GM19438 (cell line): ENCODE results near the gene PLXNB2.

Source experiments
- ATAC-seq: cut with Tn5 transposase; IDR thresholded peaks from one replicate; pipeline ENCODE4 v1.9.1; 2021; ENCODE audit warnings: low read depth; ENCODE audit not compliant: unreplicated experiment

The PLXNB2 gene

DNA sequence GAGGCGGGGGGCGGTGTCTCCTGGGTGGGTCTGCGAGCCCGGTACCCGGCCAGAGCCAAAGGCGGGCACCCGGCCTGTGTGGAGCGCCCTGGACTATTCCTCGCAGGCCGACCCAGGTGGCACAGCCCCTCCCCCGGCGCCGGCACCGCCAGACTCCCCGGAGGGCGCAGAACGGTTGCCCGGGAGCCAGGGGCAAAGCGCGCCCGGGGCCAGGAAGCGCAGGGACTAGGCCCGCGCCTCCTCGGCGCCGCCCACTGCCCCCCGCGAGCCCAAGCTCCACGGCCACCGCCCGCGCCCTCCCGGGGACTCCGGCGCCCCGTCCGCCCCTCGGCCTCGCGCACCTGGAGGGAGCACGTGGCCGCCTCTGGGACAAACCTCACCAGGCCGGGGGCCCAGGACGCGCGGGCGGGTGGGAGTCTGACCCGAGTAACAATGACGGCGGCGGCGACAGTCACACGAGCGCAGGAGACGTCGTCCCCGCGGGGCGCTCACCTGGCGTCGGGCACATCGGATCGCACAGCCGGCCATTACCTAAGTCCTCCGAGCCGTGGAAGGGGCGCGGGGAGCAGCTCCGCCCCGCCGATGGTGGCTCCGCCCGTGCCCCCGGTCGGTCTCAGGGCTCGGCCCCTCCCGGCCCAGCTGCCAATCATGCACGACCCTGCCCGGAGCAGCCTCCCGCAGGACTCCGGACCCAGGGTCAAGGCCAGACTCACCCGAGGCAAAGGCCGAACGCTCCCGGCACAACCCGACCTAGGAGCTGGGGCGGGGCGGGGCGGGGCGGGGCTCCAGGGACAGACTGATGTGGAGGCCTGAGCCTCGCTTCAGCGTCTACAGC is 7.4 kb downstream of the PLXNB2 start:
- no peak for ATAC-seq

DNA sequence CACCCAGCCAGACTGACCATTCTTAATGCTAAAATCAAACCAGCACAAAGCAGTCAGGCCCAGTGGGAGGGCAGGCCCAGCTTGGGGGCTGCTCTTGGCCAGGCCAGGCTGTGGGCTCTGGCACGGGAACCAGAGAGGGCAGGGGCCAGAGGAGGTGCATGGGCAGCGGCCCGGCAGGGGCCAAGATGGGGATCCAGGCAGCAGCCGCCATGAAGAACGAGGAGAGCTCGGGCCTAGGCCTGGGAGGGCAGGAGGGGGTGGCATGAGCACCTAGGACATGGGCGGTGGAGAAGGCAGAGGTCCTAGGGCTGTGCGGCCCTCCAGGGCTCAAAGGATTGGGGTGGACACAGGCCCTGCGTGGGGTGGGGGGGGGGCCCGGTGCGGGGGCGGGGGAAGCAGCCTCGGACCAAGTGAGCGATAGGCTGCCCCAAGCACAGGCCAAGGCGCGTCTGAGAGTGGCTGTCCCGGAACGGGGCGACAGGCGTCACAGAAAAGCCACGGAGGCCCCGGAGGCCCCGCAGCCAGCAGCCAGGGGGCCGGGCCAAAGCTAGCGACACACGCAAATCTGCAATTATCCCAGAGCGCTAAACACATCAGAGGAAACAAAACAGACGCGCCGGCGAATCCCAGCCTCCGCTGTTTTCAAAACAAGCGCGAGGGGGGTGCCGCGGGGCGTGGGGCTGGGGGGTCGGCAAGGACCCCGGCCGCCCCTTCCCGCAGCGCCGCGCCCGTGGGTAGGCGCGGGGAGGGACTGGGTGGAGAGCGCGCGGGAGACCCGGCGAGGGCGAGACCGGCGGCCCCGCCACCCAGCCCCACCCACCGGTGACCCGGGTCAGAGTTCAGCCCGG is 8.3 kb downstream of the PLXNB2 start:
- no peak for ATAC-seq

DNA sequence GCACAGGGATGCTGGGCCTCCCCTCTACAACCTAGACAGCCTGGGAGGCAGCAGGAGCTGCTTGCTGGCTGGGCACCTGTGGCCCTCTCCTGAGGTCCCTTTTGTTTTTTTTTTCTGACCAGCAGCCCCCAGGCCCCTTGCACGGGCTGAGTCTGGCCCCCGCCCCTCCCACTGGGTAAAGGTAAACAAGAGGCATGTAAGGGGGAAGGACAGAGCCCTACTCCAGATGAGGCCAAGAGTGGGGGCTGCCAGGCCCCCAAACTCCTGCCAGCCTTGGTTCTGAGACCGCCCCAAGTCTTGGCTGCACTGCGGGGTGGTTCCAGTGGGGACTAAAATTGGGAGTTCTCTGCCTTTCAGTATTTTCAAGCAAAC is 9.2 kb downstream of the PLXNB2 start:
- no peak for ATAC-seq

DNA sequence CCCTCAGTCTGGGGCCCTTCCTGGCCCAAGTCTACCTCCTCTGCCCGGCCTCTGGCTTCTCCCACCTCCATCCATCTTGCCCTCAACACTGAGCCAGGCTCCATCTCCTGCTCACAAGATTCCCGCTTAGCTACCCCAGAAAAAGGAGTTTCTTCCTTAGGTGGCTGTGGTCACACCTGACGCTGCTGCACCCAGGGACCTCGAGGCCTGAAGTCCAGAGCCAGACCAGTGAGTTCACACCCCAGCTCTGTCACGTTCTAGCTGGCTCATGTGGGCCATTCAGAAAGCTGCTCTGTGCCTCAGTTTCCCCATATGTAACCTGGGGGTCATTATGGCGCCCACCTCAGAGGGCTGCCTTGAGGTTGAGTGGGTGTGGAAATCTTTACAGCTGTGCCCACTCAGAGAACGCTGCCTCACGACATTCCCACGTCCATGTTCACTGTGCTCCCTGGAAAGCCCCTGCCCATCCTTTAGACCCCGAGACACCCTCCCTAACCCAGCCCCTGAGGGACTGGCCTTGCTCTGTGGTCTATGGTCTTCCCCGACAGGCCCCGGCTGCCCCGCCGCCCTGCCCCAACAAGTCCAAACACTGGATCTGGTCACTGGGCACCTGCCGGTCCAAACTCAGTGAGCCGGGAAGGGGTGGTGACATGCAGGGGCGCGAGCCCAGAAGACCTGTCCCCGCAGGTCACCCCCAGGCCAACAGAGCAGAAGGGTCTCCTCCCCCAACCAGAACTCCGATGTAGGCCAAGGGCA is 9.8 kb downstream of the PLXNB2 start:
- no peak for ATAC-seq

DNA sequence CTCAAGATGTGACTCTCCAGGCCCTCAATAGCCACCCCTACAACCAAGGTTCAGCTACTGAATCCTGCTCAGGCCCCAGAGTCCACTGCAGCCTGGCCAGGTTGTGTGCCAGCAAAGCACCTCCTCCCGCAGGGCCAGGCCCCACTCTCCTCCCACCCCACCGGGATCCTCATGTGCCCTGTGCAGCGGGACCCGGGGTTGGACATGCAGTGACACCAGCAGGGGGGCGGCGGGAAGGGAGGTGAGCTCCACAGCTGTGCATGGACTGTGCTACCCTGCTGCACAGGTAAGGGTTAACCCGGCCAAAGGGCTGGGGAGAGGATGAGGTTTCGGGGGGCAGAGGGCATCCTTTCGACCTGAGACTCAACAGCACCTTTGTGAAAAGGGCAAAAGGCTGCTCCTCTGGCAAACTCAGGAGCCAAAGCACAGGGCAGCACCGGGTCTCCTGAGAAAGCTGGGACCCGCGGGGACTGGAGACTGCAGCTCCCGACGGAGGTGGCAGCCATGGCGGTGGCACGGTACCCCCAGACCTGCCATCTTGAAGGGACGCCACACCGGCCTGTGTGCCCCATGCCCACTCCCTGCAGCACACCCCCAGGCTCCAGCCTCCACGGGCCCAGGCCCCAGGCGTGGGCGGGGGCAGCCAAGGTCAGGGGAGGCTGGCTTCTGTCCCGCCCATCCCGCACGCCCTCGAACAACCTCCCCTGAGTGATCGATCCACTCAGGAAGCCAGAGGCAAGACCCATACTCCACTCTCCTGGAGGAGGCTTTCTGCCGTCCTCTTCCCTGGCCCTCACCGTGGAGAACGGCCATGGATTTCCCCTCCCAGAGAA is 10.6 kb downstream of the PLXNB2 start:
- no peak for ATAC-seq

DNA sequence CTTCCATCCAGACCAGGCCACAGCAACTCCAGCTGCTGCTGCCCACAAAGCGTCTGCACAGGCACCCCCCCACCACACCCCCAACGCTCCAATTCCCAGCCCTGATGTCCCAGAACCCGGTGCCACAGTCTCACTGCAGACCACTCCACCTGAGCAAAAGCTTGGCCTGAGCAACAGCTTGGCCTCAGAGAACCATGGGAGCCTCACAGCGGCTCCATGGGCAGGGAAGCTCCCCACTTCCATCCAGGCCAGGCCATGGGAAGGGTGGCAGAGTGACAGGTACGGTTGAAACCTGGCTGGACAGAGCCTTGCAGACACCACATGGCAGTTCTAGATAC is 13.2 kb downstream of the PLXNB2 start:
- no peak for ATAC-seq

DNA sequence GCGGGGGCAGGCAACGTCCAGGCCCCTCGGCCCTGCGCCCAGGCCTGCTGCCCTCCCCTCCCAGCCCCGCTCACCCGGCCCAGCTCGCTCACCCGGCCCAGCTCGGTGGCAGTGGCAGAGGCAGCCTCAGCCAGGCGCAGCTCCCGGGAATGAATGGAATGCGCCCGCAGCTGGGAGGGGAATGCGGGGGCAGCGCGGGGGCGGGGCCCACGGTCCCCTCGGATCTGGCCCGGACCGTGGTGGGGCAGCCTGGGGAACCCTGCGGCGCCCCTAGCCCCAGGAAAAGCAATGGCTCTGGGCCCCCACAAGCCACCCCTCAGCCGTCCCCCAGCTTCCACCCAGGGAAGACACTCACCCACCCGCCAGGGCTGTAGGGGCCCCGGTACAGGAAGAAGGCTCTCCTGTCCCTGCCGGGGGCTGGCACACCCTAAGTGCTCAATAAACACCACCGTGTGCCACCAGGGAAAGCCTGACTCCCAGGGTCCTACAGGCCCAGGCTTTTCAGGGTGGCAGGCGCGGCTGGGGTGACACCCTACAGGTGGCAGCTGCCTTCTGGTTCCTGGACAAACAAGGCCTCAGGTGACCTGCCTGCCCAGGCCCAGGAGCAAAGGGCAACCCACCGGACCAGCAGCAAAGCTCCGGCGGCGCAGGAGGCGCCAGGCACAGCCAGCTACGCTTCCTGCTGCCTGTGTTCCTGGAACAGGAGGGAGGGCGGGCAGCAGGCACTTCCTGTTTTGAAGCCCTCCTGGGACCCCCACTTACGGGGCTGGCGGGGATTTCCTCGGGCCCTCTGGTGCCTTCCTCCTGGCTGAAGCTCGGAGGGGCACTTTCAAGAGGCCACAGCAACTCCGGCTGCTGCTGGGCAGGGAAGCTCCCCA is 13.8 kb downstream of the PLXNB2 start:
- no peak for ATAC-seq

DNA sequence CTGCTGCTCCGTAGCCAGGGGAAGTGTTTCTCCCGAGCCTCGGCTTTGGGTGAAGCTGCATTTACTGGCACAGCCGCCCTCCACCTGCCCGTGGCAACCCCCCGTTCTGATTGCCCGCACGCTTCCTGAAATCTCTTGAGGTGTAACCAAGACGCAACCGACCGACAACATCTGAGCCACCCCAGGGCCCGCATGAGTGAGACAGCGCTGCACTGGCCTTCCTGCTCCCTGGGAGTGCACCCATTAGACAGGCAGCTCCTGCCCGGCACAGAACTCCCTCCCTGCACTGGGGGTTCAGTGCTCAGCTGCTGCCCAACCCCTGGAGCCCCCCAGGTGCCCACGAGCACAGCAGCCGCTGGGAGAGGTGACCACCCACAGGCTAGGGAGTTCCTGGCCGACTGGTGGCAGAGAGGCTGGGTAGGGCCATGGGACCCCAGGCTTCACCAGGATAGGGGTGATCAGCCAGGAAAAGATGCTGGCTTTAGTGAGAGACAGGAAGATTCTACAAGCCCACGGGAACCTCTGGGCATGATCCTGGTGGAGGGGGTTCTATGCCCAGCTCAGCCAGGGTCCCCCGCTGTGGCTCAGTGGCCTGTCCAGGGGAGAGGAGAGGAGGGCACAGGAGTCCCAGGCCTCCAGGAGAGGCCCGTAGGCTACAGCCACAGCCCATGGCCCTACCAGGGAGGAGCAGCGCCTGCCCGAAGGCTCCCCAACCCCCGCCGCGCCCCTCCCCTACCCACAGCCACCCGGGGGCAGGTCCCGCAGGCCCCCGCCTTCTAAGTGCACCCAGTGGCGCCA is 14.6 kb downstream of the PLXNB2 start:
- ATAC-seq = no peak

DNA sequence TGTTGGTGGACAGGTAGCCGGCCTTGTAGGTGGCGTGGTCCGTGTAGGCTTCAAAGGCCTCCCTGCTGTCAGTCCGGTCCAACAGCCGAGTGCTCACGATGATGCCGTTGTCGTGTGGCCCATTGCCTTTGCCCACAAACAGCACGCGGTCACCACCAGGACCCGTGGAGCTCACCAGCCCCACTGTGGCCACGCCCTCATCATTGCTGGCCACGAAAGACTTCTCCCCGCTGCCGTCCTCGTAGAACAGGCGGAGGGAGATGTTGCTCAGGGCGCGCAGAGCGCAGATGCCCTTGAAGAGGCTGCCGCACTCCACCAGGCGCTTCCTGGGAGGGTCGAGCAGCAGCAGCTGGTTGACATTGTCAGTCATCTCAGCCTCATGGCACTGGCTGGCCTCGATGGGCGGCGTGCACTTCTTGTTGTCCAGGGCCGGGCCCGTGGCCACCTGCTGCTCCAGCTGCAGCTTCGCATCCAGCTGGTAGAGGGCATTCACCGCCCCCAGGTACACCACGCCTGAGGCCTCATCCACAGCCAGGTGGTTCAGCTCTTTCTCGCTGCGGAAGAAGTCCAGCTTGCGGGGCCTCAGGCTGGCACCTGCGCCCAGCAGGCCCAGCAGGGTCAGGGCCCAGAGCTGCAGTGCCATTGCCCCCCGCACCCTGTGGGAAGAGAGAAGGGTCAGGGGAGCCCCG is 17.4 kb downstream of the PLXNB2 start:
- no peak for ATAC-seq

DNA sequence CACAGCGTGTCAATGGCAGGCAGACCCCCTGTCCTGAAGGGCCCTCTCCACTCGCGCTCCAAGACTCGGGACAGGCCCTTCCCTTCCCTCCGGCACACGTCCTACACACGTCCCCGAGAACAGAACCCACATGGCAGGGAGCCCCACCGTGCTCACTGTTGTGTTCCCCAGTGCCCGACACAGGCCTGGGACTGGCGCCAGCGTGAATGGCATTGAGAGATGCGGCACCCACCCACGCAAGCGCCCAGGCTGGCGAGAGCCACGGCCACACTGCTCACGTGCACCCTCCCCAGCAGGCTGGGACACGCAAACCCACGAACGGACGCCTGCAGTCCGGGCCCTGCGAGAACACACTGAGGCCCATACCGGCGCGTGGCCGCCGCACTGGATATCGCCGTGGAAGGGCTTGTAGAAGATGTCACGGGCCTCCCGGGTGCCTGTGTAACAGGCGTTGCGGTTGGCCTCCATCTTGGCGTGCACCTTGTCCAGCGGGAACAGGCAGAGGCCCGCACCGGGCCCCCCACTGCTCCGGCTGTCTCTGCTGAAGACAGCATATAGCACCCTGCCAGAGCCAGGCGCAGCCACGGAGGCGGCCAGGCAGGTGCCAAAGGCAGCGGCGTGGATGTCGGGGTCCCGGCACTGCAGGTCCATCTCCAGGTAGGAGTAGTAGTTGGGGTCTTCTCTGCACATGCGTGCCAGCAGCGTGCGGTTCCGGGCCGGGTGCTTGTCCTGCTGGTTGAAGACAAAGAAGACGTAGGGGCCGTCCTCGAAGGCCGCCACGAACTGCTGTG is 18.1 kb downstream of the PLXNB2 start:
- ATAC-seq = no peak

DNA sequence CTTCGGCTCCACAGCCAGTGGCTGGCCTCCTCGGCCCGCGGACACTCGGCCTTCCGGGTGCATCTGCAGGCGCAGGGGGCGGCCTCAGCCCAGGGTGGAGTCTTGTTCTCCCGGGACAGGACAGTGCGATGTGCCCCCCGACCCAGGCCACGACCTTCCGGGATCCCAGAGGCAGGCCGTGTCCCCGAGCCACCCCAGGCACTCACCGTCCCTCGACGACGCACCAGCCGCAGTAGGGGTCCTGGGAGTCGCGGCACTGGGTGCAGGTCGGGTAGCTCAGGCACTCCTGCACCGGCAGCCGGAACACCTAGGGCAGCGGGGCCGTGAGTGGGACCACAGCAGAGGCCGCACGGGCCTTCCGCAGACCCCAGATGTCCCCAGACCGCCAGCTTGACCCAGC is 19.7 kb downstream of the PLXNB2 start:
- ATAC-seq = no peak

DNA sequence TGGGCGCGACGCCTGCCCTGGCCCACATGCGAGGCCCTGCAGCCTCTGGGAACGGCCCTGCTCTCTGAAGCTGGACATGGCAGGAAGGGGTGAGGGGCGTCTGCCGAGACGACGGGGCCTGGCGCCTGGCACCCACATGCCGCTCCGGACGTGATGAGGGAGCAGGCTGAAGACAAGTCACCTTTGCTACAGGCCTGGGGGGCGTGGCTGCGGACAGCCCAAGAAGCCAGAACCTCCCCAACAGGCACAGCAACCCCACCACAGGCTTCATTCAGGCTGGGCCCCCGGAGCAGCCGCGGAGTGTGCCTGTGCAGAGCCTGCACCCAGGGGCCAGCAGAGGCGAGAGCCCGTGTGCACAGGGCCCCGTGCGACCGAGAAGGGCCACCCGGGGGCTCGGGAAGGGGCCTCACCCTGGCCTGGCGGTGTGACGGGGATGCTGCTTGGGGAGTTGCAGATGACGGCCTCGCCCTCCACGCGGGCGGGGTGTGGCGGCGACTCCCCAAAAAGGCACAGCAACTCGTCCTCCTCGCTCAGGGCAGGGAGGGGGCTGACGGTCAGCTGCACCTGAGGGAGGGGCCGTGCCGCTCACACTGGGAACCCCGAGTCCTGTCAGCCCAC is 20.6 kb downstream of the PLXNB2 start:
- ATAC-seq = no peak

DNA sequence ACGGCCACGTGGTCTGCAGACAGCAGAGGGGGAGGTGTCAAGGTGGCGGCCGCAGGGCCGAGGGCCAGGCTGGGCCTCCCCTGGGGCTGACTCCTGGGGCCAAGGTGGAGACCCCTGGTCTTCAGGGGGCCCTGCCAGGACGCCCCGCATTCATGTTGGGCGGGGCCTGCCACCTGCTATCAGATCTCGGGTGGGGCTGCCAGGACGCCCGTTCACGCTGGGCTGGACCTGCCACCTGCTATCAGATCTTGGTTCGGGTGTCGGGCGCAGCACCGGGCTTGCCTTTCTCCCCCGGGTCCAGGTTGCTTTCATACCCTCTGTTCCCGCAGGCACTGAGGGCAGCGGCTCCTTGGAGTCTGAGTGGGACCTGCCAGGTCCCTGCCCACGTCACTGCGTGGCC is 21.2 kb downstream of the PLXNB2 start:
- ATAC-seq = no peak

DNA sequence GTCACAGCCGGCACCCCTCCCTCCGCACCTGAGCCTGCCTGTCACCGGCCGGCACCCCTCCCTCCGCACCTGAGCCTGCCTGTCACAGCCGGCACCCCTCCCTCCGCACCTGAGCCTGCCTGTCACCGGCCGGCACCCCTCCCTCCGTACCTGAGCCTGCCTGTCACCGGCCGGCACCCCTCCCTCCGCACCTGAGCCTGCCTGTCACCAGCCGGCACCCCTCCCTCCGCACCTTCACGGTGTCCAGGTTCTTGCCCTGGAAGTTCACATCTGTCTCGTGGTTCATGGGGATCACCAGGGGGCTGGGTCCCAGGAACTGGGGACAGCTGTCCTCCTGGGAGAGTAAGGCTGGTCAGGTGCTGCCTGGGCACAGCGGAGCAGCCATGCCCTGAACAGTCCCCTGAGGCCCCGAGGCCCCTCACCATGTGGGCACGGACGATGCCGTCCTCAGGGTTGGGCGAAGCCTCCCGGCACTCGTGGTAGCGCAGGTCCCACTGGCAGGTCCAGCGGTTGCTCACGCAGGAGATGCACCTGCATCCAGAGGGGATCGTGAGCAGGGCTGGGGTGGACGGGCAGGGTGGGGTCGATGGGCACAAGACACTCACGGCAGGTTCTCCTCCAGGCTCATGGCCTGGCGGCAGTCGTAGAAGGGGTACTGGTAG is 21.7 kb downstream of the PLXNB2 start:
- ATAC-seq = no peak

DNA sequence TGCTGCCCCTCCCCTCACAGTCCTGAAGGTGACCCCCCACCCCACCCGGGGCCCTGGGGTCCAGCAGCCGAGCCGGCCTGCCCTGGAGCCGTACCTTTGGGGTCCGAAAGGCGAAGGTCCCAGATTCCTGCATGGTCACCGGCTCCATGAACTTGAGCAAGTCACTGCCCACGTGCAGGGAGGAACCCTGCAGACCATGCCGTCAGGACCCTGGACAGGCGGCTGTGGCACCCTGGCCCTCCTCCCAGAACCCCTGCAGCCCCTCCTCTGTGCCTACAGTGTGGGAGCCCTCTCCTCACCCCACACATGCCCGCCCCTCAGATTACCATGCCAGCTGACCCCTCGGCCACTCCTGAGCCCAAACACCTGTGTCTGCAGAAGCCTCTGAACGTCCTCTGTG is 23.0 kb downstream of the PLXNB2 start:
- no peak for ATAC-seq

DNA sequence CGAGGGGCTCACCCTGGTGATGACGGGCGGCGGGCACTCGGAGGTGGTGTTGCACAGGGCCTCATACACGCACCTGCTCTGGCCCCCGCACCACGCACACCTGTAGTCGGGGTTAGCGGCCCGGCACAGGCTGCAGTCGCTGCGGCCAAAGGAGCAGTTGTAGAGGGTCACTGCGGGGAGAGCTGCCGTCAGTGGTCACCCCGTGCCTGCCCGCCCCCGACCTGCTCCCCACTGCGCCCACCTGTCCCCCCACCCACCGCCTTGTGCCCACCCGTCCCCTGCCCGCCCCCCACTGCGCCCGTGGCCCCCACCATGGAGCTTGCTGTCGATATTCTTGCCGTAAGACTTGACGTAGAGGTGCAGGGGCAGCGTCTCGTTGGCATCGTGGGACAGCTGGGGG is 23.6 kb downstream of the PLXNB2 start:
- no peak for ATAC-seq
